ENCODE results near the gene FAM124B. TPM values are rescaled to one million over a fixed set of nuclear protein-coding genes. Genes with fewer than 3 reads are reported as not detected.

Gene FAM124B
- total RNA-seq, 1 donor from 2014 or later: 13.3 TPM

- no peaks in the 10 kb centered on the region for H3K4me1 ChIP-seq
- no peaks in the 10 kb centered on the region for H3K36me3 ChIP-seq
- DNase-seq (ENCODE audit: low spot score in 2 of 2): no peak
- peak overlapping the region; percentile 50 to 63 for H3K4me3 ChIP-seq
- no peaks in the 10 kb centered on the region for H3K9me3 ChIP-seq
- peaks cover 4% of the 10 kb centered on the region for H3K27me3 ChIP-seq
- intact Hi-C loops (cut with DNase I): loop anchor here (10.0 kb wide), 1 partner anchor 88 kb away; no protein-coding TSS in a partner anchor
- TF ChIP-seq CTCF (IDR thresholded peaks at IDR 0.05): no peak
- no peak overlapping the region for H3K27ac ChIP-seq
Measured at GRCh38 chr2:224442071-224442967, 40.4 kb upstream of the FAM124B start.

GRCh38 chr2:224440988-224441387, 39.1 kb upstream of the FAM124B start:
- DNase-seq (ENCODE audit: low spot score in 2 of 2): no peak
- intact Hi-C loops (cut with DNase I): loop anchor here (10.0 kb wide), 1 partner anchor 86 kb away; no protein-coding TSS in a partner anchor
- Histone ChIP-seq H3K4me3 (no peak overlapping the region), H3K36me3 (no peaks in the 10 kb centered on the region), H3K4me1 (no peaks in the 10 kb centered on the region), H3K27me3 (peaks cover 4% of the 10 kb centered on the region), H3K9me3 (no peaks in the 10 kb centered on the region), H3K27ac (no peak overlapping the region)
- TF ChIP-seq CTCF (IDR thresholded peaks at IDR 0.05): no peak

GRCh38 chr2:224438726-224439125, 36.8 kb upstream of the FAM124B start:
- no peak for DNase-seq (ENCODE audit: low spot score in 2 of 2)
- no peak for TF ChIP-seq CTCF (IDR thresholded peaks at IDR 0.05)
- H3K4me3 ChIP-seq: no peak overlapping the region
- H3K4me1 ChIP-seq: no peaks in the 10 kb centered on the region
- H3K9me3 ChIP-seq: no peaks in the 10 kb centered on the region
- peaks cover 4% of the 10 kb centered on the region for H3K27me3 ChIP-seq
- H3K27ac ChIP-seq: no peak overlapping the region
- H3K36me3 ChIP-seq: no peaks in the 10 kb centered on the region
- intact Hi-C loops (cut with DNase I): no loop called here

GRCh38 chr2:224436634-224437033, 34.7 kb upstream of the FAM124B start:
- Histone ChIP-seq H3K27me3 (no peaks in the 10 kb centered on the region), H3K9me3 (no peaks in the 10 kb centered on the region), H3K4me3 (no peak overlapping the region), H3K27ac (no peak overlapping the region), H3K4me1 (no peaks in the 10 kb centered on the region), H3K36me3 (no peaks in the 10 kb centered on the region)
- DNase-seq (ENCODE audit: low spot score in 2 of 2): no peak
- TF ChIP-seq CTCF (IDR thresholded peaks at IDR 0.05): no peak
- intact Hi-C loops (cut with DNase I): no loop called here

GRCh38 chr2:224434618-224435017, 32.7 kb upstream of the FAM124B start:
- H3K4me1 ChIP-seq: no peaks in the 10 kb centered on the region
- no peaks in the 10 kb centered on the region for H3K36me3 ChIP-seq
- H3K4me3 ChIP-seq: no peak overlapping the region
- H3K27me3 ChIP-seq: no peaks in the 10 kb centered on the region
- no peak overlapping the region for H3K27ac ChIP-seq
- intact Hi-C loops (cut with DNase I): no loop called here
- DNase-seq (ENCODE audit: low spot score in 2 of 2): no peak
- no peaks in the 10 kb centered on the region for H3K9me3 ChIP-seq
- TF ChIP-seq CTCF (IDR thresholded peaks at IDR 0.05): no peak

All from ascending aorta (tissue), 2 donors.